GM19438 (cell line): Measurements from ENCODE around the gene LPCAT3.

Experiments
- ATAC-seq: cut with Tn5 transposase; IDR thresholded peaks from one replicate; pipeline ENCODE4 v1.9.1; 2021; ENCODE audit warnings: low read depth; ENCODE audit not compliant: unreplicated experiment

Gene LPCAT3

DNA sequence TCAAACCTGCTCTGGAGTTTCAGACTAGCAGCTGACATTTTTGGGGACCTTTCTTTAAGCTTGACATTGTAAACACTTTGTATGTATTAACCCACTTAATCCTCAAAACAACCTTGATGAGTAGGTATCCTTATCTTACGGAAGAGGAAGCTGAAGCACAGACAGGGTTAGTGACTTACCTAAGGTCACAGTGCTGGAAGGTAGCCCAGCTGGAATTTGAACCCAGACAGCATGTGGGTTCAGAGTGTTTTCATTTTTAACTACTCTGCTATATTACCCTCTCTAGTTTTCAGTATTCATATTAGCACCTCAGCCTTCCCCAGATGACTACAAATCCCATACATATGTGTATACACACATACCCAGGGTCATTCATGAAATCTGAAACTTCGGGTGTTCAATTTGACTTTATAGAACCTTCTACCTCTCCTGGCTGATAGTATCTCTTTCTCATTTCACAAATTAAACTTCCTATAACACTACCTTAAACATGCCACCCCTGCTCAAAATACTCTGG, 13.9 kb downstream of the LPCAT3 start:
- ATAC-seq, result no peak

GRCh38 chr12:7001921-7002591, 16.2 kb downstream of the LPCAT3 start:
- no peak for ATAC-seq

DNA sequence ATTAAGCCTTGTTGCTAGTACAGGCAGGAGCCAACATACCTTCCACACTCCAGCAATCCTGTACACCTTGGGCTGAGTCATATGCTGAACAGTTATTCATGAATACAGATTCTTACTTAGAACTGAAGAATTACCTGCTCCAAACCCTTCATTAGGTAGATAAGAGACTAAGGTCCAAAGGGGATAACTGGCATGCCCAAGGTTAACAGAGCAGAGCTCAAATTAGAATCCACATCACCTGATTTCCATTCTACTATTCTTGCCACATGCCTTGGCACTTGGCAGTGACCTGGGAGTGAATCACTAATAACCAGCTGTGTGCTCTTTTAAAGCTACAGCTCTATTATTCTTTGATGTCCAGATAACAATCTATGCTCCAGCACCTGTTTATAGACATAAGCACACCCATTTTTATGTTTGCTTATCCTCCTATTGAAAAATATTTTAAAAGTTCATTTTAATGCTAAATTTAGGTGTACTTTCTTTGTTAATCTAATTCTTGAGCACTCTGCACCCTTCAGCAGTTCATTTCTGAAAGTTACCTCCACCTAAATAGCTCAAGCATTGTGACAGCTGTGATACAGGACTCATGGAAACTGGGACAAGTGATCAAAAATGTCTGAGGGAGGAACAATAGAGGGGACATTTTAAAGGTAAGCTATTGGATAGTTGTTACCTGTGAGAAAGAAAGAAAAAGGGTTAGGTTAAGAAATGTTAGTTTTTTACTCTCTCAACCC, 19.4 kb downstream of the LPCAT3 start:
- no peak for ATAC-seq

DNA sequence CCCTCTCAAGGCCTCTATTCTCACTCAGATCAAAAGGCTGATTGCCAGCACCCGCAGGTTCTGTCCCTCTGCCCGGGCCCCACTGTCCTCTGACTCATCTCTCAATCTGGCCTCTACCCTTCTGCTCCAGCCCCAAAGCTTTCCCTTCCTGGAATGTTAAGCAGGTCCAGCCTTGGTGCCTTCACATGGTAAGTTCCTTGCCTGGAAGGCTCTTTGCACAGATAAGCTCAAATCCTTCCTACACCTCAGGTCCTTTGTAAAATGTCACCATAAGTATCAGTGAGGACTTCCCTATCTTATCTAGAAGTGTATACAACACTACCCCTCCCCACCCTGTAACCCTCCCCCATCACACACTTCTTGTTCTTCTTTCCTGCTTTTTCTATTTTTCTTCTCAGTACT, 22.2 kb downstream of the LPCAT3 start:
- ATAC-seq, result no peak

DNA sequence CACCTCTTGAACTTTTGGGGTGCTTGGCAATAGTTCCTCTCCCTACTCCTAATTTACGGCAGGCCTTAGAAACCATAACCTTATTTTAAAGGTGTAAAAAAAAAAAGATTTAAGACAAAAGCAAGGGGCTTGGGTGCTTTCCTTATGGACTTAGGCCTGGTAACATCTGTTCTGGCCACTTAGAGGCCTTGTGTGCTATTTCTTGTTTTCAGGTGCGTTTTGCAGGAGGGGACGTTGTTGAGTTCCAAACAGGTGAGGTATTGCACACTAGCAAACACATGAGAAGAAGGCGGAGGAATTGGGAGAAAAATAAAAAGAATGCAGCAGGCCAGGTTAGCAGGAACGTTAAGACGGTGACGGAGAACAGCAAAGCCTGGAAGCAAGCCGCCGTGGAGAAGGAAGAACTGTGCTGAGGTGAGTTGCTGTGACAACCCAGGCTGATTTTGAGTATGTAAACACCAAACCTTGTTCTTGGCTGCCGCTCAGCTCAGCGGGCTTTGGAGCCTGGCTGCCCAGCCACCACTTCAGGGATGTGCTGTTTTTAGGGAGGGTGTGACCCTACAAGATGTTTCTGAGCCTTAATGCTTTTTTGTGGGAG, 30.2 kb downstream of the LPCAT3 start:
- no peak for ATAC-seq

- no peak for ATAC-seq
Measured at GRCh38 chr12:6982532-6982931, 35.7 kb downstream of the LPCAT3 start.

DNA sequence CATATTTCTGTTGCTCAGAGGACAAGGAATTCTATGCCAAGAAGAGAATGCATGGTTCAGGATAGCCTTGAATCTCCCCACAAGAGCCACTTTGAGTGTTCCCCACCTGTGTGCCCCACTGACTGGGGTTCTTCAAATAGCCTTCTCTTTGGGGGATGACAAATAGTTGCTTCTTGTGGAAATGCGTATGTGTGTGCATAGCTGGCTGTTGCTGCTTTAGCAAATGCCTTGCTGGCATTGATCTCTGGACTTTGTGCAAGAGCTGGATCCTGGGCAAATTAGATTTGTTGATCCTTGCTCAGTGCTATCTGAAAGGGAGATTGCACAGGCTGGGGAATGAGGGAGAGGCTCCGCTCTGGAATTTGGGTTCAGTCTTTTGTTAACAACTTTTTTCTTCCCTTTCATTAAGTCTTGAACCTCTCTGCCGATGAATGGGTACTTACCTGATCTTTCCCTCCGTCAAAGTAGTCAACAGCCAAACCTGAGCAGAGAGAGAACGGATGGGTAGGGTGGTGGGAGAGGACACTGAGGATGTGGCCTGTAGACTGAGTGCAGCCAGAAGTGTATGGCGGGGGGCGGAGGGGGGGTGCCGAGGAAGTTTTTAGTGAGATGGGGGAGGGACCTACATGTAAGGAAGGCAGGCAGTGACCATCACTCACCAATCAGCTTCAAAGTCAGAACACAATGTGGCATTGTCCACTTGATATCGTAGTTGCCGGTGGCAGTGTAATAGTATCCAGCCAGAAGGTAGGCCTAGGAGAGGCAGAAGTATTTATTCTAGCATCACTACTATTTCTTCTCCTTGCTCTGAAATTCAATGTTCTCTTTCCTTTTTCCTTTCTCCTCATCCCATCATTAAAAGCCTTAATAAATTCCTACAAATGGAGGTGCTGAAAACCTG, 36.9 kb downstream of the LPCAT3 start:
- no peak for ATAC-seq

DNA sequence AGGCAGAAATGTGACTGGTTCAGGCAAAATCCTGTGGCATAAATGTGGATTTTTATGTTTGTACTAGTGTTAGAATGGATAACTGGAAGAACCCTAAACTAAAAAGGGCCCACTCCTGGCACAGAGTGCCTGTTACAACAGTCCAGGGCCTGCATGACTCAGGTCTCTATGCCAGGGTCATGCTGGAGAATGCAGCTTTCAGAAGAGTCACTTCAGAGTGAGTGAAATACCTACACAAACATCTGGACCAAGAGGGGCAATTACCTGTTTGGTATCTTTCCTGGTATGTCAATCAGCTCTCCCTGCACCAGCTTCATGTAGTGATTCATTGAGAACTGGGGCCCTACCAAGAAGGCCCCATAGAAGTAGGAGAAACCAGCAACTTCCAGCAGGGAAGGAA, 37.5 kb downstream of the LPCAT3 start:
- ATAC-seq, result no peak

DNA sequence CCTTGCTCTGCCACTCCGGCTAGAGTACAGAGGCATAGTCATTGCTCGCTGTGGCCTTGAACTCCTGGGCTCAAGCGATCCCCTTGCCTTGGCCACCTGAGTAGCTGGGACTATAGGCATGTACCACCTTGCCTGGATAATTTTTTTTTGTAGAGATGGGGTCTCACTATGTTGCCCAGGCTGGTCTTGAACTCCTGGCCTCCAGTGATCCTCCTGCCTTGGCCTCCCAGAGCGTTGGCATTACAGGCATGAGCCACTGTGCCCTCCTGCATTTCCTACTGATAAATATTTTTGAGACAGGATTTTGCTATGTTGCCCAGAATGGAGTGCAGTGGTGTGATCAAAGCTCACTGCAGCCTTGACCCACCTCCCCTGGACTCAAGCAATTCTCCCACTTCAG, 38.2 kb downstream of the LPCAT3 start:
- ATAC-seq, result no peak

DNA sequence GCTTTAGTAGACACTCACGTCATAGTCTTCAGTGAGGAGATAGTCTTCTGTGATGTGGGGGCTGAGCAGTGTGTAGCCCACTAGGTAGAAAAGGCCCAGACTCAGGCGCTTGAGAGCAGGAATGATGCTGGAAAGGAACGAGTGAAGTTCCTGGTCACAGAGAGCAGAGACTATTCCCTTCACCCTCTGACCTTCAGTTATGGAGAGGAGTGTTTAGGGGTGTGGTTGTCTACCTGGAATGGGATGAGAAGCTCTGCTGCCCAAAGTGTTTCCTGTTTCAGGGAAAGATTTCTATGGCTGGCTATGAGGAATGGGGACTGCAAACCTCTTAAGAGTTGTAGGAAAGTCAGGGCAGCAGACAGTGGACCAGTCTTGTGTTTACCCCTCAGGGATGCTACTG, 38.8 kb downstream of the LPCAT3 start:
- ATAC-seq, result no peak

GRCh38 chr12:6979021-6979420, 39.3 kb downstream of the LPCAT3 start:
- ATAC-seq, result no peak

- ATAC-seq, result no peak
Measured at GRCh38 chr12:6978611-6979011, 39.7 kb downstream of the LPCAT3 start.

GRCh38 chr12:6978188-6978587, 40.1 kb downstream of the LPCAT3 start:
- ATAC-seq, result no peak

GRCh38 chr12:6977653-6978052, 40.6 kb downstream of the LPCAT3 start:
- ATAC-seq, result no peak

DNA sequence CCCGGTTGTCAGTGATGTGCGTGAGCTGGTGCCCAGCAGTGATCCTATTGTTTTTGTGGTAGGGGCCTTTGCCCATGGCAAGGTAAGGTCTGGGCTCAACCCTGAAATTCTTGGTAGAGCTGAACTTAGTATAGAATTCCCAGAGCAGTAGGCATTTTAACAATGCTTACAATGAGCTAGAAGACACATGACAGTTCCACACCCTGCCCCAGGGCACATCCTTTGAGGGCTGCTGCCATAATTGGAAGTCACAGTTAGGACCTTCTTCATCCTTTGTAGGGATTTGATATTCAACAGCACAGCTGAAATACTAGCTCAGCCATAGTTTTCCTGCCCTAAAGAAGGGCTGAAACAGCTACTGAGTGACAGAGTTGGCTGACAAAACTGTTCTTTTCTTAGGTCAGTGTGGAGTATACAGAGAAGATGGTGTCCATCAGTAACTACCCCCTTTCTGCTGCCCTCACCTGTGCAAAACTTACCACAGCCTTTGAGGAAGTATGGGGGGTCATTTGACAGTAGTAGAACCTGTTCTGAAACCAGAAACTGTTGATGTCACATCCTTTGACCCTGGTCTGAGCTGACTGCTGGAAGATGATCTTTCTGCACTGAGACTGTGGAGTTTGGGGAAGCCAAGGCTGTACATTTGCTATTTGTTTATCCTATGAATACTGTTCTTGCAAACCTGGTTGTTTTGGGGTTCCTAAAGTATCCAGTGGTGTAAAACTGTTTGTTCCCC, 42.8 kb downstream of the LPCAT3 start:
- no peak for ATAC-seq

GRCh38 chr12:6974180-6974579, 44.1 kb downstream of the LPCAT3 start:
- no peak for ATAC-seq

DNA sequence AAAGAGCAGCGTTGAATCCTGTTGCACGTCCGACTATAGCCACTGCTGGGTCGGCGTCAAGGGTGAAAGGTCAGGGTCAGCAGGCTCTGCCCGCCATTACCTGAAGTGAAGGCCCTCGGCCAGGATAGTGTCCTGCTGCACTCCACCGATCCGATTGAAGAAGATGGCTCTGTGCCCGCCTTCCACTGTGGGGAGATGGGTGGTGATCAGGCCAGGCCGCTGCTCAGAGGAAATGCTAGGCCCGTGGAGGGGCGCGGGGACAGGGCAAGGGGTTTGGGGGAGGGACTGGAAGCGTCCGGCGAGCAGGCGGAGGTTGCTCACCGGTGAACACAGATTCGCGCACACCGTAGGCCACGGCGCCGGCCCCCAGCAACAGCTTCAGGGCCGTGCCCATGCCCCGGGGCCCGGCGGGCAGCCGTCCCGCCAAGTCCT, 48.2 kb downstream of the LPCAT3 start:
- ATAC-seq, result no peak

GRCh38 chr12:6968426-6968825, 49.9 kb downstream of the LPCAT3 start:
- ATAC-seq, result no peak

- no peak for ATAC-seq
Measured at GRCh38 chr12:6967651-6968100, 50.6 kb downstream of the LPCAT3 start.

- ATAC-seq, result no peak
Measured at GRCh38 chr12:6966351-6966750, 51.9 kb downstream of the LPCAT3 start.
